ENCODE data around the gene UBE2Z. TPM values are rescaled to one million over a fixed set of nuclear protein-coding genes. Genes with fewer than 3 reads are reported as not detected.

UBE2Z gene
- total RNA-seq, 6 donors from 2014 or later: 38.6 to 79.6 (median 60.7) TPM

GRCh38 chr17:48925991-48926342 is 17.8 kb downstream of the UBE2Z start:
- ATAC-seq (ENCODE audit: low FRiP score in 2 of 2) (no peak), DNase-seq (no peak)
- WGBS, 2 donors: 56 to 59% methylated on average over 3 of the region's 3 CpGs
- Histone ChIP-seq H3K9me3 (no peaks in the 10 kb centered on the region), H3K4me3 (no peak overlapping the region), H3K36me3 (peaks cover 53 to 100% (median 83%) of the 10 kb centered on the region in 4 donors), H3K27me3 (no peaks in the 10 kb centered on the region), H3K4me1 (peaks cover 0 to 7% (median 0%) of the 10 kb centered on the region in 4 donors), H3K27ac (no peak overlapping the region)
- no peak for TF ChIP-seq POLR2AphosphoS5 (IDR thresholded peaks at IDR 0.05)

GRCh38 chr17:48927978-48928745 is 20.0 kb downstream of the UBE2Z start:
- 67 to 88% methylated on average over 6 of the region's 6 CpGs for WGBS, 2 donors
- DNase-seq (no peak), ATAC-seq (ENCODE audit: low FRiP score in 2 of 2) (no peak)
- no peaks in the 10 kb centered on the region for H3K27me3 ChIP-seq
- no peak overlapping the region for H3K4me3 ChIP-seq
- no peak overlapping the region for H3K27ac ChIP-seq
- TF ChIP-seq EP300 (IDR thresholded peaks at IDR 0.05): no peak
- no peak for TF ChIP-seq POLR2AphosphoS5 (IDR thresholded peaks at IDR 0.05)
- TF ChIP-seq POLR2A (IDR thresholded peaks at IDR 0.05): no peak
- no peak for TF ChIP-seq CTCF (IDR thresholded peaks at IDR 0.05)
- H3K36me3 ChIP-seq: peaks cover 48 to 100% (median 80%) of the 10 kb centered on the region in 4 donors
- no peaks in the 10 kb centered on the region for H3K9me3 ChIP-seq
- peaks cover 0 to 7% (median 0%) of the 10 kb centered on the region in 4 donors for H3K4me1 ChIP-seq

- H3K4me1 ChIP-seq: peaks cover 0 to 7% (median 0%) of the 10 kb centered on the region in 4 donors
- no peak overlapping the region for H3K4me3 ChIP-seq
- no peak for TF ChIP-seq POLR2A (IDR thresholded peaks at IDR 0.05)
- TF ChIP-seq CTCF (IDR thresholded peaks at IDR 0.05): no peak
- TF ChIP-seq EP300 (IDR thresholded peaks at IDR 0.05): no peak
- no peak for TF ChIP-seq POLR2AphosphoS5 (IDR thresholded peaks at IDR 0.05)
- ATAC-seq (ENCODE audit: low FRiP score in 2 of 2): no peak
- H3K27ac ChIP-seq: no peak overlapping the region
- peaks cover 45 to 100% (median 80%) of the 10 kb centered on the region in 4 donors for H3K36me3 ChIP-seq
- H3K9me3 ChIP-seq: no peaks in the 10 kb centered on the region
- H3K27me3 ChIP-seq: no peaks in the 10 kb centered on the region
- DNase-seq: no peak
- 82% methylated on average over 6 of the region's 6 CpGs for WGBS, 2 donors
These were observed 20.9 kb downstream of the UBE2Z start for GRCh38 chr17:48928876-48929811.

- no peak overlapping the region for H3K27ac ChIP-seq
- no peak for TF ChIP-seq POLR2A (IDR thresholded peaks at IDR 0.05)
- no peak for TF ChIP-seq CTCF (IDR thresholded peaks at IDR 0.05)
- no peak for TF ChIP-seq POLR2AphosphoS5 (IDR thresholded peaks at IDR 0.05)
- TF ChIP-seq EP300 (IDR thresholded peaks at IDR 0.05): no peak
- DNase-seq (no peak), ATAC-seq (ENCODE audit: low FRiP score in 2 of 2) (no peak)
- peaks cover 44 to 100% (median 78%) of the 10 kb centered on the region in 4 donors for H3K36me3 ChIP-seq
- peaks cover 0 to 7% (median 0%) of the 10 kb centered on the region in 4 donors for H3K4me1 ChIP-seq
- no peaks in the 10 kb centered on the region for H3K27me3 ChIP-seq
- no peaks in the 10 kb centered on the region for H3K9me3 ChIP-seq
- 63 to 64% methylated on average over 1 of the region's 1 CpG for WGBS, 2 donors
- H3K4me3 ChIP-seq: no peak overlapping the region
These were observed 21.6 kb downstream of the UBE2Z start for GRCh38 chr17:48929812-48930165.

GRCh38 chr17:48930435-48930873 is 22.2 kb downstream of the UBE2Z start:
- Histone ChIP-seq H3K4me3 (no peak overlapping the region), H3K27ac (no peak overlapping the region), H3K4me1 (peaks cover 0 to 7% (median 0%) of the 10 kb centered on the region in 4 donors), H3K27me3 (no peaks in the 10 kb centered on the region), H3K36me3 (peaks cover 46 to 98% (median 75%) of the 10 kb centered on the region in 4 donors), H3K9me3 (no peaks in the 10 kb centered on the region)
- DNase-seq (no peak), ATAC-seq (ENCODE audit: low FRiP score in 2 of 2) (no peak)
- WGBS, 2 donors: 78 to 85% methylated on average over 3 of the region's 3 CpGs
- no peak for TF ChIP-seq EP300 (IDR thresholded peaks at IDR 0.05)
- TF ChIP-seq CTCF (IDR thresholded peaks at IDR 0.05): no peak
- TF ChIP-seq POLR2AphosphoS5 (IDR thresholded peaks at IDR 0.05): no peak
- no peak for TF ChIP-seq POLR2A (IDR thresholded peaks at IDR 0.05)
